Spleen (tissue), 7 donors: ENCODE data around the gene RGS1.

Source experiments
- CTCF ChIP-seq, 11 experiments: fragments of 200-600 bp in 7 of 11; fragments of 450-650 bp in 4 of 11; sonication (generic) in 4 of 11; IDR thresholded peaks in 8 of 11; conservative IDR thresholded peaks in 3 of 11; 1 replicate in 7 of 11; 2 replicates in 4 of 11; pipeline versions ENCODE4 v1.4.0 to v1.8.0; 2016 to 2021; ENCODE audit warnings: antibody characterized with exemption in 11 of 11, inconsistent platforms in 4 of 11, mild to moderate bottlenecking in 1 of 11
- POLR2AphosphoS5 ChIP-seq, 3 donors: sonication (generic); formaldehyde crosslinking; IDR thresholded peaks; one replicate each; pipeline ENCODE4 v1.5.1; 2017; ENCODE audit warnings: antibody characterized with exemption in 3 of 3
- donor health status: DM: no; HTN: no; CAD: no; lungs with moderate emphysema.
- donor health status: DM: no; HTN: no; CAD: no.
- donor health status: DM: no; HTN: no; CAD: no.

- TF ChIP-seq CTCF (IDR thresholded peaks at IDR 0.05 in 8 of 11, conservative IDR thresholded peaks at IDR 0.05 in 3 of 11) (no peak), POLR2AphosphoS5 (IDR thresholded peaks at IDR 0.05) (no peak)
Observed at GRCh38 chr1:192571668-192572067, 3.9 kb upstream of the RGS1 start.
